ENCODE measurements around the gene SEZ6L.

Gene SEZ6L

GRCh38 chr22:26276529-26277160, 107.4 kb downstream of the SEZ6L start:
- no peak for DNase-seq (ENCODE audit: low spot score)
- TF ChIP-seq CTCF (IDR thresholded peaks at IDR 0.05; ENCODE audit: borderline replicate concordance, control extremely low read depth, extremely low read depth, insufficient read depth, missing control alignments), result no peak
- in situ Hi-C loops (cut with MboI; ENCODE audit: low sequenced_read_pairs, unreplicated experiment), result no loop called here

GRCh38 chr22:26281941-26282340, 112.7 kb downstream of the SEZ6L start:
- TF ChIP-seq CTCF (IDR thresholded peaks at IDR 0.05; ENCODE audit: borderline replicate concordance, control extremely low read depth, extremely low read depth, insufficient read depth, missing control alignments), result no peak
- DNase-seq (ENCODE audit: low spot score), result no peak
- in situ Hi-C loops (cut with MboI; ENCODE audit: low sequenced_read_pairs, unreplicated experiment), result no loop called here

DNA sequence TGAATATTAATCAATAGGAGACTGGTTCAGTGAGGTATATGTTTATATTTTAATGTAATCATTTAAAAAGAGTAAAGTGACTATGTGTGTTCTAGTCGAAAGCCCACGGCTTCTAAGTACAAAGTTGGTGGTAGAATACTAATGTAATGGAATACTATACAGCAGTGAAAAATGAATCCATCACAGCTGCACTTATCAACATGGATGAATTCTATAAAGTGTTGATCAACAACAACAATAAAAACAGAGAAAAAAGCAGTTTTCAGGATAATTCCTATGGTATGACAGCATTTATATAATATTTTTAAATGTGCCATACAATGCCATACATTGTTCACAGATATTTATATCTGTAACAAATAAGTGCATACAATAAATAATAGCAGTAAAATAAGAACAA, 114.1 kb downstream of the SEZ6L start:
- in situ Hi-C loops (cut with MboI; ENCODE audit: low sequenced_read_pairs, unreplicated experiment), result no loop called here
- no peak for DNase-seq (ENCODE audit: low spot score)
- TF ChIP-seq CTCF (IDR thresholded peaks at IDR 0.05; ENCODE audit: borderline replicate concordance, control extremely low read depth, extremely low read depth, insufficient read depth, missing control alignments), result no peak

- no peak for TF ChIP-seq CTCF (IDR thresholded peaks at IDR 0.05; ENCODE audit: borderline replicate concordance, control extremely low read depth, extremely low read depth, insufficient read depth, missing control alignments)
- no peak for DNase-seq (ENCODE audit: low spot score)
- in situ Hi-C loops (cut with MboI; ENCODE audit: low sequenced_read_pairs, unreplicated experiment), result no loop called here
Measured at GRCh38 chr22:26285632-26286031, 116.4 kb downstream of the SEZ6L start.

GRCh38 chr22:26286091-26286820, 117.0 kb downstream of the SEZ6L start:
- no peak for DNase-seq (ENCODE audit: low spot score)
- TF ChIP-seq CTCF (IDR thresholded peaks at IDR 0.05; ENCODE audit: borderline replicate concordance, control extremely low read depth, extremely low read depth, insufficient read depth, missing control alignments), result no peak
- in situ Hi-C loops (cut with MboI; ENCODE audit: low sequenced_read_pairs, unreplicated experiment), result no loop called here

DNA sequence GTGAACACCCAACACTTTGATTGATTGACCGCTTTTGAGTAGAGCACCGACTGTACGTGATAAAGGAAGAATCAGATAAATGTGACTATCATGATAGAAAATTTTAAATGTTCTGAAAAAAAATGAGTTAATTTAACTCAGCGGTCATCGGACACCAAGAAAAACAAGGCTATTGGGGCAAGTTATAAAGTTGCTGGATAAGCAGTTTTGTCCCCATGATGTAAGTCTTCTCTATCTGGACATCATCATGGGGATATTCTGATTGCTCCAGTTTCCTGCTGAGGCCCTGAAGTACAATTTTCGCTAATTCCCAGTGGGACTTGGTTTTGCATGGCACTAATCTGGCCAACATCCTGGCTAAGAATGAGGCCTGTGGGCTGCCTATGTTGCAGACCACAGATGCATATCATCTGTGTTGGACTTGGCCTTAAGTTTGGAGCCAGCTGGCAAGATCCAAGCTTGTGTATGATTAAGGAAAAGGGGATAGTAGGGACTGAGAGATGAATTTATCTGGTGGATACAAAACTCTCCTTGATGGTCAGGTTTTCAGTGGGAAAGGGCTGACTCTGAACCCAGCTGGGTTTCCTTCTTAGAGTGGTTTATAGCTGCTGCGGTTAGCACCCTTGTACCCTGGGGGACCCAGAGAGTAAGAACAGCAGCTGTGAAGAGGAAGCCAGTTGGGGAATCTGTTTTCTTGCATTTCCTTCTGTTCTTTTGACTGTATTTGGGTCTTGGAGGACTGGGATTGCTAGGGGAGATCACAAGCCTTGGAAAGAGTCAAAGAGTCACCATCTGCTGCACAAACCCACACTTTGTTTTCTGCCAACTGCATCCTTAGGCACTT, 118.3 kb downstream of the SEZ6L start:
- no peak for DNase-seq (ENCODE audit: low spot score)
- no peak for TF ChIP-seq CTCF (IDR thresholded peaks at IDR 0.05; ENCODE audit: borderline replicate concordance, control extremely low read depth, extremely low read depth, insufficient read depth, missing control alignments)
- in situ Hi-C loops (cut with MboI; ENCODE audit: low sequenced_read_pairs, unreplicated experiment), result no loop called here

All from GM13976 (cell line).